Measurements from ENCODE around the gene PRRG1. TPM values are rescaled to one million over a fixed set of nuclear protein-coding genes. Genes with fewer than 3 reads are reported as not detected.

PRRG1 gene
- total RNA-seq, 1 experiment from 2014 or later = 9.0 TPM

GRCh38 chrX:37488323-37488722, 139.2 kb downstream of the PRRG1 start:
- H3K4me3 Mint-ChIP-seq = no peak overlapping the region
- H3K27me3 Mint-ChIP-seq (ENCODE audit: low read depth) = peaks cover 4% of the 10 kb centered on the region
- no peak for DNase-seq
- Histone ChIP-seq H4K20me1 (ENCODE audit: control insufficient read depth, insufficient read depth, insufficient read length) (no peaks in the 10 kb centered on the region), H3T11ph (ENCODE audit: low read length) (no peak overlapping the region), H4K91ac (ENCODE audit: insufficient read length, low read depth, low read length) (no peak overlapping the region), H4K8ac (replicated peaks; ENCODE audit: insufficient read length, low read depth, low read length) (no peak overlapping the region), H3K4me2 (ENCODE audit: insufficient read depth, insufficient read length, low read length) (no peak overlapping the region), H3K79me1 (ENCODE audit: insufficient read depth, low read depth, low read length, poor library complexity, severe bottlenecking) (no peaks in the 10 kb centered on the region), H2BK20ac (ENCODE audit: low read depth, low read length, poor library complexity, severe bottlenecking) (no peak overlapping the region), H3K14ac (ENCODE audit: insufficient read depth, low read length) (no peak overlapping the region), H2AFZ (ENCODE audit: low read length) (no peak overlapping the region), H3K9ac (ENCODE audit: extremely low read depth, insufficient read length, low read length) (no peak overlapping the region), H3K23me2 (ENCODE audit: insufficient read length, low read depth, low read length, poor library complexity, severe bottlenecking) (no peaks in the 10 kb centered on the region), H3K27me3 (ENCODE audit: insufficient read depth, low read length) (no peaks in the 10 kb centered on the region), H2BK5ac (ENCODE audit: insufficient read length, low read length) (no peak overlapping the region), H3K4ac (ENCODE audit: low read depth, low read length) (no peak overlapping the region), H3K23ac (ENCODE audit: insufficient read length, low read depth, low read length) (no peak overlapping the region), H3K79me2 (ENCODE audit: insufficient read depth, low read length) (no peaks in the 10 kb centered on the region), H3K4me1 (ENCODE audit: insufficient read depth, low read length) (no peaks in the 10 kb centered on the region), H4K5ac (ENCODE audit: insufficient read length, low read depth, low read length) (no peak overlapping the region), H2BK12ac (ENCODE audit: insufficient read length, low read depth, low read length) (no peak overlapping the region), H3K9me3 (ENCODE audit: control insufficient read depth, low read depth, low read length) (no peaks in the 10 kb centered on the region), H2BK120ac (ENCODE audit: low read depth, low read length, poor library complexity, severe bottlenecking) (no peak overlapping the region), H3K56ac (ENCODE audit: insufficient read length, low read depth, low read length) (no peak overlapping the region), H3K18ac (ENCODE audit: insufficient read length, low read depth, low read length) (no peak overlapping the region), H2AK5ac (ENCODE audit: insufficient read length, low read length) (no peak overlapping the region), H3K27ac (ENCODE audit: insufficient read length, low read depth, low read length) (no peak overlapping the region), H2BK15ac (ENCODE audit: low read depth, low read length) (no peak overlapping the region)
- TF ChIP-seq CTCF (conservative IDR thresholded peaks at IDR 0.05) = no peak
- H3K27ac Mint-ChIP-seq = no peak overlapping the region
- peaks cover 9 to 26% (median 25%) of the 10 kb centered on the region in 3 experiments; a peak in 6 of 7 replicates for H3K36me3 Mint-ChIP-seq (ENCODE audit: insufficient read depth in 1 of 3, low read depth in 3 of 3)
- peaks cover 53 to 68% of the 10 kb centered on the region in 2 experiments for H3K9me3 Mint-ChIP-seq
- peaks cover 0 to 2% of the 10 kb centered on the region in 2 experiments; a peak in 1 of 4 replicates for H3K4me1 Mint-ChIP-seq
- WGBS (ENCODE audit: extremely low coverage, insufficient read length, low lambda C conversion rate) = no CpG with 5 or more reads among the region's 3 CpGs
